GM19238 (cell line): ENCODE measurements around the gene WDR5.

Experiments used
- DNase-seq: peaks from one replicate; pipeline ENCODE4 v3.0.0; 2011; ENCODE audit warnings: low spot score; ENCODE audit not compliant: insufficient read length

WDR5 gene

GRCh38 chr9:134187110-134187531 is 51.2 kb downstream of the WDR5 start:
- no peak for DNase-seq

DNA sequence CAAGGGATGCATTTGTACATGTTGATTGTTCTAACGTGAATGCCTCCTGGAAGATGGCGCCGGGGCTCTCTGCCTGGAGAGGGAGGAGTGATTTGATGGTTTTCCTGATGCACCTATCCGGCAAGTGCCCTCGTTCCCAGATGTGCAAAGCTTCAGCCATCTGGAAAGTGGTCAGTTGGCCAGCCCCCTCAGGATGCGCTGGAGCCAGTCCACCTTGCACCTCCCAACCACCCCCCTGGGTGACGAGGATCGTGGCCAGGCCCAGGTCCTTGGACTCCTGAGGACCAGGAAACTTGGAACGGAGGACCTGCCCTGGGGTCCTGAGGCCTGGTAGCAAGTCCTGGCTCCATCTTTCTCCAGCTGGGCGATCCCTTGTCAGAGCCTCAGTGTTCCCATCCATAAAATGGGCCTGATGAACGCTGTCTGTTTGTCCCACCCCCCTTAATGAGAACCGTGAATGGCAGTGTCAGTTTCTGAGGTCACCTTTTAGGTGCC is 52.1 kb downstream of the WDR5 start:
- no peak for DNase-seq

DNA sequence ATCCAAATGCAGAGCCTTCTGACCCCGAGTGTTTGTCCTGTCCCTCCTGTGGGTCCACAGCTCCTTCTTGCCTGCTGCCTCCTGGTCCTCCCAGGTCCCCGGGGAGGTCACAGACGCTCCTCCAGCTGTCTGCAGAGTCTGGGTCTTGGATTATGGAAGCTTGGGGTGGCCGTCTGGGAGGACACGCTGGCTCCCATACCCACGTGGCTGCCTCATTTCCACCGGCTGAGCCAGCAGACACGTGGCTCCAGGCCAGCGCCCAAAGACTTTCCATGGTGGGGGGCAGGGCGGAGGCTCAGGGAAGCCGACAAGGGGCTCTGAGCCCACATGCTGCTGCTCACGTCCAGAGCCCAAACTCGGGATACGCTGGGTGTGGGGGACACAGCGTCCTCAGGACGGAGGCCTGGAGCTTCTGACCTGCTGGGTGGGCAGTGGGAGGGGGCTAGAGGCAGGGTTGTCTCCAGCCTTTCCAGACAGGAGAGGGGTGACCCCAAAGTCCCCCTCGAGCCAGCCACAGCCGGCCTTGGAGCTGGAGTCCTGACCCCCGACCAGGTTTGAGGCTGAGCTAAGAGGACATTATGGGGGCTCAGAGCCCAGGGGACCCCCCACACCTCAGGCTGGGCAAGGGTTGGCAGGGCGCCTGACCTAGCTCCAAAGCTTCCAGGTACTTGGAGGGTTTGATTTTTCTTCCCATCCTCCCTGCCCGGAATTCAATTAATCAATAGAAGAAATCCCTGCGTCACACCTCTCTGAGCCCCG is 52.7 kb downstream of the WDR5 start:
- no peak for DNase-seq

DNA sequence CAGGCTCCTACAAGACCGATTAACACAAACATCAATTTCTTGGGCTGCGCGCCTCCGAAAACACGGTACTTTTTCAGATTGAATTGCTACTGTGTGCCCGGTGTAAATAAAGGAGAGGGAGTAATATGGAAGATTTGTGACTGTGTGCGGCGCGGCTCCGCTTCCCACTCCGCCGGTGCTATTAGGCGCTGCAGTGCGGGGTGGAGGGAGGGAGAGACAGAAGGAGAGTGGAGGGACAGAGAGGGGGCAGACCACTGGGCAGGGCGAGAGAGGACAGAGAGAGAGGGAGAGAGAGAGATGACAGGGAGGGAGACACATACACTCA is 53.2 kb downstream of the WDR5 start:
- DNase-seq, result no peak

DNA sequence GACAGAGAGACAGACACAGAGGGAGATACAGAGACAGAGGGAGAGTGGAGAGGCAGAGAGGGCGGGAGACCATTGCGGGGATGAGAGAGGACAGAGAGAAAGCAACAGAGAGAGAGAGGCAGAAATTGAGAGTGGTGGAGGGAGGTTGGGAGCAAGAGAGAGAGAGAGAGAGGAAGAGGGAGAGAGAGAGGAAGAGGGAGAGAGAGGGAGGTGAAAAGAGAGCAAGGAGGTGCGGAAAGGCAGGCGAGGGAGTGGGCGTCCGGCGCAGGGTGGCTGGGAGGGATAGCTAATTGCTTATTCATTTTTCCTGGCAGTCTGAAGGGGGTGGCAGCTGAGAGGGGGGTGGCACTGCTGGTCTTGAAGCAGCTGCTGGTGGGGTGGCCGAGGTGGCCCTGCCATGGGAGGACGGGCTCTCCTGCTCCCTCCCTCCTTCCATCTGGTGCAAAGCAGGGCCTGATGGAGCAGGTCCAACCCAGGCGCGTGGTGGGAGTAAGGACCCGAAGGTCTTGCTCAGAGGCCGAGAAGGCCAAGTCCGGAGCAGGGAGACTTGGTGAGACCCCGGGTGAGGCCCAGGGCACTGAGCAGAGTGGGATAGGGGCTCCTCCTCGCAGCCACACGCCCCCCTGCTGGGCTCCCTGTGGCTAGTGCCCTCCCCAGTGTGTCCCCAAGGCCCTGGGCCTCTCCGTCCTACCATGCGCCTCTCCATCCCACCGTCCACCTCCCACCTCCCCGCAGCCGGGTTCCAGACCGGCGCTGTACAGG is 53.8 kb downstream of the WDR5 start:
- DNase-seq, result no peak

GRCh38 chr9:134190232-134191121 is 54.6 kb downstream of the WDR5 start:
- no peak for DNase-seq

GRCh38 chr9:134191455-134192209 is 55.8 kb downstream of the WDR5 start:
- DNase-seq, result no peak

DNA sequence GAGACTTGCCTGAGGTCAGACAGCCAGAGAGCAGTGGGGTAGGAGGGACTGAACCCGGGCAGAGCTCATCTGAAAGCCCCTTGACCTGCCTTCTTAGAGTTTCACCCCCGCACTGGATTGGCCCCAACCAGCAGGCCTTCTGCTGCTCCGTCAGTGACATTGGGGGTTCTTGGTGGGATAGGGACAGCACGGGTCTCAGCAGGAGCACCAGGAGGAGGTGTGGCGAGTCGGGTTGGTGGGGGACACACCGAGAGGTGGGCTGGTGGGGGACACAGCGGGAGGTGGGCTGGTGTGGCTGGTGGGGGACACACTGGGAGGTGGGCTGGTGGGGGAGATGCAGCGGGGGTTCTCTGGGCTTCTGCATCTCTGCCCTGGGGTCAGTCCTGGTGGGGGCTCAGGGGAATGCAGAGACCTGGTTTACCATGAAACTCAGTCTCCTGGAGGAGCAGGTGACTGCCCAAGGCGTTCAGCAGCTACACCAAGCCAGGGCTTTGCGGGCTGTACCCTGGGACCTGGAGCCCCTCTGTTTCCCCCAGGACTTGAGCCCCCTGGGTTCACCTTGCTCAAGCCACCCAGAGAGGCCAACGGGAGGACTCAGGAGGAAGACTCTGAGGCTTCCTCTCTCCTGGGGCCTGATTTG is 56.5 kb downstream of the WDR5 start:
- no peak for DNase-seq

DNA sequence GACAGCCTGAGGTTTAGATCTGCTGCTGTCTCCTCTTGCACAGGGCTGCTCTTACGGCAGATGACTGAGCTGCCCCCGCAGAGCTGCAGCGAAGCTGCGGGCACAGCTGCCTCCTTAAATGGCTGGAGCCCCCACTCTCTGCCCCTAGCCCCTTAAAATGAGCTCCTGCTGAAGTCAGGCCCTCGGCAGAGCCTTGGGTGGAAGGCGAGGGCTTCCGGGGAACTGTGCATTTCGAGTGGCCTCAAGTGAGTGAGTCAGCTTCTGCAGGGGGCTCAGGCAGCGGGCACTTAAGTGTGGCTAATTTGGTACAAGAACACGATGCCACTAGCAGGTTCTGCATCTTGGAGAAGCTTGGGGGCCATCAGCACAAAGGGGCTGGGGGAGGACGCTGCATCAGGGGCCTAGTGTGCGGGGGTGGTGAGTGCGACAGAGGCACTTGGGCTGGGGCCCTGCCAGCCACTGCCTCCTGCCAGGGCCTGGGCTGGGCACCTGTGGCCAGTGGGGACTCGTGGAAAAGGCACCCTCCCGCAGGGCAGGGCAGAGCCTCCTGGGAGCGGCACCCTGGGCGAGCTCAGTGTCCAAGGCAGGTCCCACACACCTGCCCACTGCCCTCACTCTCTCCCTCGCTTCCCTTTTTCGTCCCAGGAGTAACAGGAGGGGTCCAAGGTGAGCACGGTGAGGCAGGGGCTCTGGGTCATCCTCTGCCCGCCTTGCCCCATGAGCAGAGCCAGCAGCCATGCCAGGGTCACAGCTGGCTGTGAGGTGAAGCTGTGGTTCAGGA is 57.3 kb downstream of the WDR5 start:
- DNase-seq, result no peak

DNA sequence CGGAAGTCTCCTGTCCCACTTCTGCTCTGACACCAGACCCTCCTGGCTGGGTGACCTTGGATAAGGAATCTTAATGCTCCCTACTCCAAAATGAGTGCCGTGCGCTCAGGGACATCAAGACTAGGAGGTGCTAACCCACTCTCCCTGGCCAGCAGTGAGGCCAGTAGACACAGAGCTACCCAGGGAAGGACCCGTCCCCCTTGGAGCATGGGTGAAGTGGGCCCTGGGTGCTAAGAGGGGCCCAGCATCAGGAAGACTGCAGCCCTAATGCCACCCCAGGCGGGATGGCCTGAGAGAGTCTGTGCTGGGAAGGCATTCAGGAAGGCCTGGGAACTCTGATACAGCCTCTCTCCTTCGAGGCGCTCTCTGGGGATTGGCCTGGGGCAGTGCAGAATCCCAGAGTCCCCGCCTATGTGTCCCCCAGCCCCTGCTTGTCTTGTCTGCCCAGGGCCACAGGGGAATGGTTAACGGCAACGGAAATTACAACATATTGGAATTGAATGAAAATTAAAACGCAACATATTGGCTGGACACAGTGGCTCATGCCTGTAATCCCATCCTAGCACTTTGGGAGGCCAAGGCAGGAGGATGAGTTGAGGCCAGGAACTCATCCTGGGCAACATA is 58.1 kb downstream of the WDR5 start:
- DNase-seq, result no peak

GRCh38 chr9:134195558-134195957 is 59.7 kb downstream of the WDR5 start:
- no peak for DNase-seq

- DNase-seq, result no peak
Observed at GRCh38 chr9:134196911-134197310, 61.0 kb downstream of the WDR5 start.

GRCh38 chr9:134198791-134199190 is 62.9 kb downstream of the WDR5 start:
- no peak for DNase-seq

DNA sequence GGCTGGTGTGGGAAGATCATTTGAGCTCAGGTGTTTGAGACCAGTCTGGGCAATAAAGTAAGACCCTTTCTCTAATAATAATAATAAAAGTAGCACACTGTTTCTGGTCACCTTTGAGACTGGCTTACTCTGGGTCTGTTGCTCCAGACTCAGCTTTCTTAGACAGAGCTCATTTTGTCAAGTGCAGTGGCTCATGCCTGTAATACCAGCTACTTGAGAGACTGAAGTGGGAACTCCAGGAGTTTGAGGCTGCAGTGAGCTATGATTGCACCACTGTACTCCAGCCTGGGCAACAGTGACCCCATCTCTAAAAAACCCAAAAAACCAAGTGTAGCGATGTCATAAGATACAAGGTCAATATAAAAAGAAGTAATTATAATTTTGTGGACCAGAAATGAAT is 64.8 kb downstream of the WDR5 start:
- no peak for DNase-seq

- DNase-seq, result no peak
Observed at GRCh38 chr9:134203224-134203623, 67.3 kb downstream of the WDR5 start.

- DNase-seq, result no peak
Observed at GRCh38 chr9:134204041-134204440, 68.2 kb downstream of the WDR5 start.

GRCh38 chr9:134204991-134205578 is 69.2 kb downstream of the WDR5 start:
- no peak for DNase-seq

DNA sequence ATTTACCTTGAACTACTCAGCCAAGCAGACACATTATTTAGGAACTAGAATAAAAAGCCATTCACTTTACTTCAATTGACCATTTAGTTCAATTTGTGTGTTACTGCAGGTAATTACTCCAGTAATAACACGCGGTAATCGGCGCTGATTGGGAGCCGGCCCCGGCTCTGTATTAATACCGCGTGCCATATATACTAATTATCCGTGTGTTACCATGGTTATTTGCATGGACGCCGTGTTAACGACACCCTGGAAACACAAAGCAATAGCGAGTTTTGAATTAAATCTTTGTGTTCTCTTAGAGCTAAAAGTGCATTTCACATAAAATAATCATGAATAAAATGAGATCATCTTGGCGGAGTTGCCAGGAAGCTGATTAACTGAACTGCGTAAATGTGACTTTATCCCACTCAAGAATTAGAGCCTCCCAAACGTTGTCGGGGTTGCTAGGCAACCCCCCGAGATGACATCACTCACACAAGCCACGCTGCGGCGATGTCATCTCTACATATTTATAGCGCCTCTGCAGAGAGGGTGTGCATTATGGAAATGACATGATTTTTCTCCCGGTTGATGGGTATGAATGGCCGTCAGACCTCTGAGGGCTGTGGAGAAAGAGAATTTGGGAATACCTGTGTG is 69.9 kb downstream of the WDR5 start:
- DNase-seq, result no peak
